HCT116 (cell line): ENCODE measurements around the gene FAM53B. TPM values are rescaled to one million over a fixed set of nuclear protein-coding genes. Genes with fewer than 3 reads are reported as not detected.

Source experiments
- ATAC-seq: fragments of 200-7000 bp; cut with Tn5 transposase; 2 replicates; pipeline ENCODE4 v1.9.1; 2020; ENCODE audit warnings: mild to moderate bottlenecking, moderate library complexity
- BruUV-seq: library from RNA; stranded (reverse); fragments of 400-500 nt; replicated peaks from 2 replicates; lab custom pipeline; 2021; lab: Mats Ljungman, UMichigan
- CTCF ChIA-PET: fragments of 300-600 bp; sonication (Branson Sonifier 250); formaldehyde crosslinking; loops from one replicate; lab custom pipeline; 2021; ENCODE audit warnings: antibody characterized with exemption; lab: Charles Lee
- POLR2A ChIA-PET: fragments of 300-600, 350-600 bp; sonication (Branson Sonifier 250); formaldehyde crosslinking; loops from one replicate; lab custom pipeline; 2021; ENCODE audit warnings: antibody characterized with exemption; lab: Charles Lee
- RAD21 ChIA-PET, 2 experiments: fragments of 300-600 bp; sonication (Branson Sonifier 250); formaldehyde crosslinking; loops; one replicate each; lab custom pipeline; 2023; ENCODE audit warnings: low total read pairs in 2 of 2; ENCODE audit not compliant: uncharacterized antibody in 2 of 2, unreplicated experiment in 2 of 2, low non-redundant PET in 1 of 2; lab: Charles Lee
- DNase-seq: peaks from one replicate; pipeline ENCODE4 v3.0.0-alpha.2; 2010; ENCODE audit warnings: low read depth, low spot score
- H2AFZ ChIP-seq: fragments of 200-600 bp; shearing (Covaris generic), sonication (generic); 2 replicates; pipeline ENCODE4 v1.6.1; 2017; ENCODE audit warnings: low read depth, mixed run types, mixed read lengths, antibody characterized with exemption, low read length; ENCODE audit not compliant: poor library complexity, severe bottlenecking
- H3K27ac ChIP-seq: 2 replicates; pipeline ENCODE4 v1.5.1; 2012; ENCODE audit warnings: low read depth, low read length
- H3K27me3 ChIP-seq: fragments of 200-600 bp; sonication (generic); 2 replicates; pipeline ENCODE4 v1.6.1; 2016; ENCODE audit warnings: mixed run types, low read length, mixed read lengths; ENCODE audit not compliant: insufficient read depth
- H3K36me3 ChIP-seq, 2 experiments: fragments of 200-500 bp in 1 of 2; fragments of 200-600 bp in 1 of 2; sonication (Bioruptor generic) in 1 of 2; sonication (generic) in 1 of 2; 2 replicates each; pipeline versions ENCODE4 v1.5.1 to v1.6.1; 2014 to 2016; ENCODE audit warnings: low read length in 2 of 2, inconsistent platforms in 1 of 2, mixed read lengths in 1 of 2, mixed run types in 1 of 2; ENCODE audit not compliant: insufficient read depth in 2 of 2, control insufficient read depth in 1 of 2
- H3K4me1 ChIP-seq, 2 experiments: fragments of 200-600 bp in 1 of 2; sonication (generic) in 1 of 2; 2 replicates each; pipeline versions ENCODE4 v1.5.1 to v1.6.1; 2012 to 2017; ENCODE audit warnings: low read length in 2 of 2, inconsistent platforms in 1 of 2, mild to moderate bottlenecking in 1 of 2, mixed read lengths in 1 of 2, mixed run types in 1 of 2, moderate library complexity in 1 of 2; ENCODE audit not compliant: insufficient read depth in 2 of 2, control insufficient read depth in 1 of 2
- H3K4me2 ChIP-seq: fragments of 200-600 bp; sonication (generic); 2 replicates; pipeline ENCODE4 v1.6.1; 2017; ENCODE audit warnings: mixed run types, low read length, mixed read lengths
- H3K4me3 ChIP-seq, 2 experiments: fragments of 200-600 bp in 1 of 2; sonication (generic) in 1 of 2; replicated peaks in 1 of 2; 2 replicates each; pipeline ENCODE4 v1.5.1; 2011 to 2016; ENCODE audit warnings: low read length in 2 of 2, control low read depth in 1 of 2, low read depth in 1 of 2, mild to moderate bottlenecking in 1 of 2, mixed read lengths in 1 of 2, mixed run types in 1 of 2
- H3K79me2 ChIP-seq: fragments of 200-600 bp; sonication (generic); 2 replicates; pipeline ENCODE4 v1.6.1; 2017; ENCODE audit warnings: mild to moderate bottlenecking, mixed run types, low read length, moderate library complexity, mixed read lengths; ENCODE audit not compliant: insufficient read depth
- H3K9ac ChIP-seq: fragments of 200-600 bp; sonication (generic); 2 replicates; pipeline ENCODE4 v1.6.1; 2016; ENCODE audit warnings: low read length, mixed read lengths
- H3K9me2 ChIP-seq: fragments of 200-600 bp; sonication (generic), shearing (Covaris generic); 2 replicates; pipeline ENCODE4 v1.6.1; 2017; ENCODE audit warnings: mixed run types, mild to moderate bottlenecking, moderate library complexity; ENCODE audit not compliant: insufficient read depth
- H3K9me3 ChIP-seq, 2 experiments: fragments of 200-500 bp in 1 of 2; fragments of 200-600 bp in 1 of 2; sonication (Bioruptor generic) in 1 of 2; sonication (generic) in 1 of 2; 2 replicates each; pipeline ENCODE4 v1.6.1; 2014 to 2017; ENCODE audit warnings: low read length in 2 of 2, mixed read lengths in 2 of 2, inconsistent platforms in 1 of 2, low read depth in 1 of 2, mild to moderate bottlenecking in 1 of 2, mixed run types in 1 of 2, moderate library complexity in 1 of 2; ENCODE audit not compliant: control insufficient read depth in 1 of 2, insufficient read depth in 1 of 2
- H4K20me1 ChIP-seq: fragments of 200-600 bp; sonication (generic), shearing (Covaris generic); 2 replicates; pipeline ENCODE4 v1.6.1; 2017; ENCODE audit warnings: mixed run types, mild to moderate bottlenecking, moderate library complexity; ENCODE audit not compliant: insufficient read depth
- CEBPB ChIP-seq: IDR thresholded peaks from 2 replicates; pipeline ENCODE4 v1.6.1; 2012; ENCODE audit warnings: low read depth
- ELF1 ChIP-seq: IDR thresholded peaks from 2 replicates; pipeline ENCODE4 v1.6.1; 2012; ENCODE audit warnings: low read depth, borderline replicate concordance
- EZH2 ChIP-seq: fragments of 200-600 bp; sonication (generic); IDR thresholded peaks from 2 replicates; pipeline ENCODE4 v1.6.1; 2017; ENCODE audit warnings: antibody characterized with exemption, mixed run types
- FOSL1 ChIP-seq: IDR thresholded peaks from 2 replicates; pipeline ENCODE4 v1.6.1; 2012; ENCODE audit warnings: low read depth
- RAD21 ChIP-seq: IDR thresholded peaks from 2 replicates; pipeline ENCODE4 v1.6.1; 2012; ENCODE audit warnings: low read depth, mild to moderate bottlenecking
- SIN3A ChIP-seq: IDR thresholded peaks from 2 replicates; pipeline ENCODE4 v1.6.1; 2012; ENCODE audit warnings: low read depth
- SP1 ChIP-seq: IDR thresholded peaks from 2 replicates; pipeline ENCODE4 v1.6.1; 2012; ENCODE audit warnings: low read depth
- ZNF274 ChIP-seq: fragments of 200-500 bp; sonication (Bioruptor generic); IDR thresholded peaks from 2 replicates; pipeline ENCODE4 v1.6.1; 2014; ENCODE audit warnings: mild to moderate bottlenecking, low read depth, low read length, inconsistent platforms
- intact Hi-C: fragments of 100-400 bp; cut with micrococcal nuclease; formaldehyde crosslinking; loops from 2 replicates; pipeline ENCODE4 v1.10.0; 2022
- total RNA-seq: library from RNA; stranded (reverse); gene quantifications from one replicate; pipeline ENCODE4 v1.2.1, GENCODE V29; 2021; ENCODE audit not compliant: unreplicated experiment
- TF ChIP-seq, protein P1 (sequence below): IDR thresholded peaks from 2 replicates; pipeline ENCODE4 v1.6.1; 2012; ENCODE audit warnings: low read depth
- TF ChIP-seq, protein P2 (sequence below): IDR thresholded peaks from 2 replicates; pipeline ENCODE4 v1.6.1; 2012

Gene FAM53B
- total RNA-seq, 1 experiment from 2014 or later = 19.6 TPM

DNA sequence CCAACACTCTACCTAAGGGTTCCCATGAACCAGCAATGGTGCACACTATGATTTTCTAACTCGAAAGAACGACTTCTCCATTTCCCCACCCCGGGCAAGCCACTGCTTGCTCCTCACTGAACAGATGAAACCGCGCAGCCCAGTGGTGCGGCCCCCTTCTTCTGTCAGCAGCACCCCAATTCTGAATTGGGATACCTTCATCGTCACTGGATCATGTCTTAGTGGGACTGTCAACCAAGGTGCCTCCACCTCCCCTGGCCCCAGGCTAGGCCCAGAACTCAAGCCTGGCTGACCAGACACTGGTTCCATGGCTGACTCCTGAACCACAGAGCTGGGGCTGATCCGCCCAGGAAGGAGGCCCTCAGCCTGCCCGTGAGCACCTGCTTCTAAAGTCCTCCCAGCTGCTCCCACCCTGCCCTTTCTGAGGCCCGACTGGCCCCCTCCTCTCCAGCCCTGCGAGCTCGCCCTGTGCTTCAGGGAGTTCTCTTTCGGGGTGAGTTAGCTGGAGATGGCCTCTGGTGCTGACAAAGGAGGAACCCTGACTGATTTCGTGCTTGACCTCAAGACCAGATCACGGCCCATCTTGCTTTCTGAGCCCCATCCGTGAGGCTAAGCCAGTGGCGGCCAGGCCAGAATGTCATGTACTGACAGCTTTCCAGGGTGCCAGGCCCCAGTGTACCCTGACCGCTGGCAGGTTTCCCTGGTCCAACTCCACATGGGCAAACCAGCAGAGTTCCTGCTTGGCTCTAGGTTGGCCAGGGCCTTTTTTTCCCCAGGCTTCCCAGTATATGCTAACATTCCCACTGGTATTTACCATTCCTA, 44.5 kb downstream of the FAM53B start:
- no peaks in the 10 kb centered on the region for H3K9me2 ChIP-seq
- H3K4me2 ChIP-seq = no peak overlapping the region
- ChIA-PET CTCF (no interaction called here), POLR2A (no interaction called here)
- H3K9ac ChIP-seq = no peak overlapping the region
- H3K36me3 ChIP-seq = peaks cover 0 to 3% of the 10 kb centered on the region in 2 experiments; a peak in 3 of 4 replicates
- no peak overlapping the region for H3K27ac ChIP-seq
- no peaks in the 10 kb centered on the region for H3K9me3 ChIP-seq
- H3K27me3 ChIP-seq = no peaks in the 10 kb centered on the region
- TF ChIP-seq ELF1 = no peak
- TF ChIP-seq ZNF274 = no peak
- TF ChIP-seq, protein P1, sequence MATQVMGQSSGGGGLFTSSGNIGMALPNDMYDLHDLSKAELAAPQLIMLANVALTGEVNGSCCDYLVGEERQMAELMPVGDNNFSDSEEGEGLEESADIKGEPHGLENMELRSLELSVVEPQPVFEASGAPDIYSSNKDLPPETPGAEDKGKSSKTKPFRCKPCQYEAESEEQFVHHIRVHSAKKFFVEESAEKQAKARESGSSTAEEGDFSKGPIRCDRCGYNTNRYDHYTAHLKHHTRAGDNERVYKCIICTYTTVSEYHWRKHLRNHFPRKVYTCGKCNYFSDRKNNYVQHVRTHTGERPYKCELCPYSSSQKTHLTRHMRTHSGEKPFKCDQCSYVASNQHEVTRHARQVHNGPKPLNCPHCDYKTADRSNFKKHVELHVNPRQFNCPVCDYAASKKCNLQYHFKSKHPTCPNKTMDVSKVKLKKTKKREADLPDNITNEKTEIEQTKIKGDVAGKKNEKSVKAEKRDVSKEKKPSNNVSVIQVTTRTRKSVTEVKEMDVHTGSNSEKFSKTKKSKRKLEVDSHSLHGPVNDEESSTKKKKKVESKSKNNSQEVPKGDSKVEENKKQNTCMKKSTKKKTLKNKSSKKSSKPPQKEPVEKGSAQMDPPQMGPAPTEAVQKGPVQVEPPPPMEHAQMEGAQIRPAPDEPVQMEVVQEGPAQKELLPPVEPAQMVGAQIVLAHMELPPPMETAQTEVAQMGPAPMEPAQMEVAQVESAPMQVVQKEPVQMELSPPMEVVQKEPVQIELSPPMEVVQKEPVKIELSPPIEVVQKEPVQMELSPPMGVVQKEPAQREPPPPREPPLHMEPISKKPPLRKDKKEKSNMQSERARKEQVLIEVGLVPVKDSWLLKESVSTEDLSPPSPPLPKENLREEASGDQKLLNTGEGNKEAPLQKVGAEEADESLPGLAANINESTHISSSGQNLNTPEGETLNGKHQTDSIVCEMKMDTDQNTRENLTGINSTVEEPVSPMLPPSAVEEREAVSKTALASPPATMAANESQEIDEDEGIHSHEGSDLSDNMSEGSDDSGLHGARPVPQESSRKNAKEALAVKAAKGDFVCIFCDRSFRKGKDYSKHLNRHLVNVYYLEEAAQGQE = no peak
- TF ChIP-seq CEBPB = no peak
- TF ChIP-seq SP1 = no peak
- TF ChIP-seq RAD21 = no peak
- no peak for TF ChIP-seq FOSL1
- TF ChIP-seq, protein P2, sequence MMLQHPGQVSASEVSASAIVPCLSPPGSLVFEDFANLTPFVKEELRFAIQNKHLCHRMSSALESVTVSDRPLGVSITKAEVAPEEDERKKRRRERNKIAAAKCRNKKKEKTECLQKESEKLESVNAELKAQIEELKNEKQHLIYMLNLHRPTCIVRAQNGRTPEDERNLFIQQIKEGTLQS = no peak
- no peak for TF ChIP-seq SIN3A
- no peak for TF ChIP-seq EZH2
- TF ChIP-seq, all 23 proteins: peak for 0
- RAD21 ChIA-PET = no interaction called here
- no peak for DNase-seq
- Histone ChIP-seq H3K79me2 (no peaks in the 10 kb centered on the region), H3K4me1 (no peaks in the 10 kb centered on the region), H2AFZ (no peak overlapping the region), H4K20me1 (no peaks in the 10 kb centered on the region), H3K4me3 (no peak overlapping the region)
- ATAC-seq = no peak
- BruUV-seq = no TSS peak
- intact Hi-C loops = no loop called here
